Body of pancreas (tissue), 4 donors: ENCODE results near the gene OSBPL6.

ENCODE experiments used
- POLR2A ChIP-seq, 3 donors: fragments of 450-650 bp; IDR thresholded peaks; one replicate each; pipeline ENCODE4 v1.6.1; 2016; ENCODE audit warnings: antibody characterized with exemption in 3 of 3, mild to moderate bottlenecking in 2 of 3
- TF ChIP-seq, protein P1 (sequence below), 7 experiments: fragments of 450-650 bp in 4 of 7; fragments of 200-600 bp in 3 of 7; sonication (generic) in 3 of 7; IDR thresholded peaks; one replicate each; pipeline ENCODE4 v1.5.1; 2016 to 2019; ENCODE audit warnings: antibody characterized with exemption in 7 of 7

DNA sequence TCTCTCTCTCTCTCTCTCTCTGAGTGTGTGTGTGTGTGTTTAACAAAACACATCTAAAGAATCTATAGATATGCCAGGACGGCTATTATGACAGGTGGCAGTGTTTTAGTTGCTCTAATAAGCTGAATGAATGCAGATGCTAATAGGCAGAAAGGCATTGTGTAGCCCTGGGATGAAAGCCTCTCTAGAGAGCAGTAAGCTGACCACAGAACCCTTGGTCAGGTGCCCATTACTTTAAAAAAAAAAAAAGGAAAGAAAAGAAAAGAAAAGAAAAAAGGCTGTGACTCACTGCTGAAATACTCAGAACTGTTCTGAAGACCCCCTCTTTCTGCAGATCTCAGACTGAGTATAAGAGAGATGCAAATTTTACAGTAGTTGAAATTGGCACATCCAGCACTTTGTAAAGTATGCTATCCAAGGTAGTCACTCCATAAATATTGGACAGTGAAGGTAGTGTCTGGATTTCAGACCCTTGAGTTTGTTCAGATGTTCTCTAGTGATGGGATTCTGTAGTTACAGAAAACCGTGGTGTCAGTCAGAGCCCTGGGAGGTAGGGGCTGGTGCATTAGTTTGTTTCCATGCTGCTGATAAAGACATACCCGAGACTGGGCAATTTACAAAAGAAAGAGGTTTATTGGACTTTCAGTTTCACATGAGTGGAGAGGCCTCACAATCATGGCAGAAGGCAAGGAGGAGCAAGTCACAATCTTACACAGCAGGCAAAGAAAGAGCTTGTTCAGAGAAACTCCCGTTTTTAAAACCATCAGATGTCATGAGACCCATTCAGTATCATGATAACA is 30.9 kb downstream of the OSBPL6 start:
- TF ChIP-seq, protein P1, sequence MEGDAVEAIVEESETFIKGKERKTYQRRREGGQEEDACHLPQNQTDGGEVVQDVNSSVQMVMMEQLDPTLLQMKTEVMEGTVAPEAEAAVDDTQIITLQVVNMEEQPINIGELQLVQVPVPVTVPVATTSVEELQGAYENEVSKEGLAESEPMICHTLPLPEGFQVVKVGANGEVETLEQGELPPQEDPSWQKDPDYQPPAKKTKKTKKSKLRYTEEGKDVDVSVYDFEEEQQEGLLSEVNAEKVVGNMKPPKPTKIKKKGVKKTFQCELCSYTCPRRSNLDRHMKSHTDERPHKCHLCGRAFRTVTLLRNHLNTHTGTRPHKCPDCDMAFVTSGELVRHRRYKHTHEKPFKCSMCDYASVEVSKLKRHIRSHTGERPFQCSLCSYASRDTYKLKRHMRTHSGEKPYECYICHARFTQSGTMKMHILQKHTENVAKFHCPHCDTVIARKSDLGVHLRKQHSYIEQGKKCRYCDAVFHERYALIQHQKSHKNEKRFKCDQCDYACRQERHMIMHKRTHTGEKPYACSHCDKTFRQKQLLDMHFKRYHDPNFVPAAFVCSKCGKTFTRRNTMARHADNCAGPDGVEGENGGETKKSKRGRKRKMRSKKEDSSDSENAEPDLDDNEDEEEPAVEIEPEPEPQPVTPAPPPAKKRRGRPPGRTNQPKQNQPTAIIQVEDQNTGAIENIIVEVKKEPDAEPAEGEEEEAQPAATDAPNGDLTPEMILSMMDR (IDR thresholded peaks at IDR 0.05) = no peak
- TF ChIP-seq POLR2A (IDR thresholded peaks at IDR 0.05) = no peak
